T-helper 17 cell (primary cell): ENCODE data around the gene RAB25. TPM values are rescaled to one million over a fixed set of nuclear protein-coding genes. Genes with fewer than 3 reads are reported as not detected.

Experiments used
- ATAC-seq: fragments of 150-1000 bp; cut with Tn5 transposase; 2 replicates; pipeline ENCODE4 v1.10.0; 2021; ENCODE audit warnings: mild to moderate bottlenecking, moderate library complexity
- DNase-seq, 3 donors: peaks; one replicate each; pipeline versions ENCODE4 v3.0.0 to v3.0.0-alpha.2; 2020 to 2021
- H3K9me3 ChIP-seq: one replicate; pipeline ENCODE4 v1.7.0; 2013; ENCODE audit warnings: low read length, mild to moderate bottlenecking; ENCODE audit not compliant: control insufficient read depth, poor library complexity, severe bottlenecking
- H3K27ac Mint-ChIP-seq: one replicate; pipeline ENCODE4 v1.8.0; 2022; ENCODE audit warnings: mild to moderate bottlenecking, moderate library complexity, mixed read lengths
- H3K27me3 Mint-ChIP-seq: one replicate; pipeline ENCODE4 v1.8.0; 2022; ENCODE audit warnings: mixed read lengths
- H3K36me3 Mint-ChIP-seq: one replicate; pipeline ENCODE4 v1.8.0; 2022; ENCODE audit warnings: low read depth, mixed read lengths
- H3K4me1 Mint-ChIP-seq: one replicate; pipeline ENCODE4 v1.8.0; 2022; ENCODE audit warnings: mild to moderate bottlenecking, mixed read lengths
- H3K4me3 Mint-ChIP-seq: one replicate; pipeline ENCODE4 v1.8.0; 2022; ENCODE audit warnings: mild to moderate bottlenecking, moderate library complexity, mixed read lengths
- total RNA-seq, 4 donors: library from RNA in 2 of 4; stranded (reverse) in 2 of 4; gene quantifications; one replicate each; pipeline ENCODE4 v1.2.3 and lab custom pipeline; 2022 to 2026

RAB25 gene
- total RNA-seq, 2 donors from 2014 or later, result 1.4 to 1.8 TPM

GRCh38 chr1:156076609-156077429 is 15.9 kb downstream of the RAB25 start:
- no peak for DNase-seq
- Mint-ChIP-seq H3K4me3 (peak overlapping the region; percentile 45), H3K36me3 (peaks cover 4% of the 10 kb centered on the region), H3K27me3 (peaks cover 26% of the 10 kb centered on the region), H3K27ac (no peak overlapping the region), H3K4me1 (peaks cover 13% of the 10 kb centered on the region)
- ATAC-seq, result peak; percentile 28
- H3K9me3 ChIP-seq, result no peaks in the 10 kb centered on the region

- H3K4me1 Mint-ChIP-seq, result peaks cover 13% of the 10 kb centered on the region
- DNase-seq (no peak), ATAC-seq (no peak)
- H3K36me3 Mint-ChIP-seq, result peaks cover 4% of the 10 kb centered on the region
- H3K27ac Mint-ChIP-seq, result no peak overlapping the region
- H3K9me3 ChIP-seq, result no peaks in the 10 kb centered on the region
- H3K4me3 Mint-ChIP-seq, result no peak overlapping the region
- H3K27me3 Mint-ChIP-seq, result peaks cover 26% of the 10 kb centered on the region
Observed at GRCh38 chr1:156077430-156077760, 16.4 kb downstream of the RAB25 start.

- ATAC-seq (no peak), DNase-seq (no peak)
Observed at GRCh38 chr1:156078728-156079127, 17.8 kb downstream of the RAB25 start.

GRCh38 chr1:156079762-156080161 is 18.8 kb downstream of the RAB25 start:
- H3K9me3 ChIP-seq, result no peaks in the 10 kb centered on the region
- Mint-ChIP-seq H3K27ac (no peak overlapping the region), H3K4me3 (no peak overlapping the region), H3K36me3 (peaks cover 4% of the 10 kb centered on the region), H3K4me1 (peaks cover 15% of the 10 kb centered on the region), H3K27me3 (peaks cover 36% of the 10 kb centered on the region)
- no peak for ATAC-seq
- no peak for DNase-seq

More at GRCh38 chr1:156078728-156079127, 17.8 kb downstream of the RAB25 start:
- peaks cover 4% of the 10 kb centered on the region for H3K36me3 Mint-ChIP-seq
- H3K27me3 Mint-ChIP-seq, result peaks cover 33% of the 10 kb centered on the region
- peaks cover 17% of the 10 kb centered on the region for H3K4me1 Mint-ChIP-seq
- H3K27ac Mint-ChIP-seq, result no peak overlapping the region
- H3K9me3 ChIP-seq, result no peaks in the 10 kb centered on the region
- H3K4me3 Mint-ChIP-seq, result no peak overlapping the region

- H3K36me3 Mint-ChIP-seq, result peaks cover 4% of the 10 kb centered on the region
- no peaks in the 10 kb centered on the region for H3K9me3 ChIP-seq
- H3K4me3 Mint-ChIP-seq, result peak overlapping the region; percentile 76
- H3K4me1 Mint-ChIP-seq, result peaks cover 15% of the 10 kb centered on the region
- DNase-seq (no peak), ATAC-seq (no peak)
- peaks cover 37% of the 10 kb centered on the region for H3K27me3 Mint-ChIP-seq
- no peak overlapping the region for H3K27ac Mint-ChIP-seq
Observed at GRCh38 chr1:156080241-156080862, 19.4 kb downstream of the RAB25 start.

- ATAC-seq (no peak), DNase-seq (no peak)
- Mint-ChIP-seq H3K4me3 (peak overlapping the region; percentile 76), H3K36me3 (peaks cover 4% of the 10 kb centered on the region), H3K27ac (no peak overlapping the region), H3K27me3 (peaks cover 37% of the 10 kb centered on the region), H3K4me1 (peaks cover 13% of the 10 kb centered on the region)
- no peaks in the 10 kb centered on the region for H3K9me3 ChIP-seq
Observed at GRCh38 chr1:156080863-156081179, 19.9 kb downstream of the RAB25 start.

GRCh38 chr1:156081180-156081916 is 20.4 kb downstream of the RAB25 start:
- Mint-ChIP-seq H3K36me3 (peaks cover 4% of the 10 kb centered on the region), H3K27me3 (peaks cover 42% of the 10 kb centered on the region), H3K27ac (no peak overlapping the region), H3K4me3 (peak overlapping the region; percentile 88), H3K4me1 (peaks cover 13% of the 10 kb centered on the region)
- no peaks in the 10 kb centered on the region for H3K9me3 ChIP-seq
- ATAC-seq, result no peak
- no peak for DNase-seq

- DNase-seq, result no peak
- no peaks in the 10 kb centered on the region for H3K9me3 ChIP-seq
- peak overlapping the region; percentile 88 for H3K4me3 Mint-ChIP-seq
- H3K36me3 Mint-ChIP-seq, result peaks cover 4% of the 10 kb centered on the region
- H3K27ac Mint-ChIP-seq, result no peak overlapping the region
- no peak for ATAC-seq
- H3K27me3 Mint-ChIP-seq, result peaks cover 48% of the 10 kb centered on the region
- peaks cover 13% of the 10 kb centered on the region for H3K4me1 Mint-ChIP-seq
Observed at GRCh38 chr1:156081917-156082308, 21.0 kb downstream of the RAB25 start.

- ATAC-seq (peak; percentile 86), DNase-seq (peak; percentile 42 to 48 (median 45))
- H3K36me3 Mint-ChIP-seq, result peaks cover 4% of the 10 kb centered on the region
- H3K27ac Mint-ChIP-seq, result no peak within 1 kb of the TSS
- no peaks in the 10 kb centered on the region for H3K9me3 ChIP-seq
- H3K4me1 Mint-ChIP-seq, result peaks cover 13% of the 10 kb centered on the region
- peaks cover 49% of the 10 kb centered on the region for H3K27me3 Mint-ChIP-seq
- peak within 1 kb of the TSS; percentile 88 for H3K4me3 Mint-ChIP-seq
Observed at GRCh38 chr1:156082309-156083091, 21.5 kb downstream of the RAB25 start, which contains the start of gene MEX3A. MEX3A (minus strand) TSS chr1:156082465; CDS start chr1:156081998, 467 bp downstream.

GRCh38 chr1:156083800-156084790 is 23.1 kb downstream of the RAB25 start:
- H3K27me3 Mint-ChIP-seq, result peaks cover 45% of the 10 kb centered on the region
- H3K9me3 ChIP-seq, result no peaks in the 10 kb centered on the region
- ATAC-seq, result no peak
- peaks cover 6% of the 10 kb centered on the region for H3K4me1 Mint-ChIP-seq
- H3K36me3 Mint-ChIP-seq, result no peaks in the 10 kb centered on the region
- no peak for DNase-seq
- H3K27ac Mint-ChIP-seq, result peak overlapping the region; percentile 19
- peak overlapping the region; percentile 88 for H3K4me3 Mint-ChIP-seq

- no peak overlapping the region for H3K4me3 Mint-ChIP-seq
- no peak for DNase-seq
Observed at GRCh38 chr1:156086256-156086662, 25.3 kb downstream of the RAB25 start.

GRCh38 chr1:156089704-156090103 is 28.7 kb downstream of the RAB25 start:
- H3K4me3 Mint-ChIP-seq, result no peak overlapping the region
- H3K9me3 ChIP-seq, result no peaks in the 10 kb centered on the region
- DNase-seq (no peak), ATAC-seq (no peak)
- H3K36me3 Mint-ChIP-seq, result peaks cover 2% of the 10 kb centered on the region
- H3K4me1 Mint-ChIP-seq, result peaks cover 10% of the 10 kb centered on the region
- H3K27me3 Mint-ChIP-seq, result peaks cover 38% of the 10 kb centered on the region
- H3K27ac Mint-ChIP-seq, result no peak overlapping the region

More at GRCh38 chr1:156086256-156086662, 25.3 kb downstream of the RAB25 start:
- Mint-ChIP-seq H3K27me3 (peaks cover 52% of the 10 kb centered on the region), H3K36me3 (peaks cover 2% of the 10 kb centered on the region), H3K4me1 (peaks cover 12% of the 10 kb centered on the region), H3K27ac (no peak overlapping the region)
- no peak for ATAC-seq
- H3K9me3 ChIP-seq, result no peaks in the 10 kb centered on the region
